ENCODE results near the gene KAT6B. TPM values are rescaled to one million over a fixed set of nuclear protein-coding genes. Genes with fewer than 3 reads are reported as not detected.

The KAT6B gene
- total and polyA plus RNA-seq, 2 of the 8 experiments (the other 6 are each of a cell fraction or from before 2014, with no cell fraction given) = 7.3 to 30.8 TPM

DNA sequence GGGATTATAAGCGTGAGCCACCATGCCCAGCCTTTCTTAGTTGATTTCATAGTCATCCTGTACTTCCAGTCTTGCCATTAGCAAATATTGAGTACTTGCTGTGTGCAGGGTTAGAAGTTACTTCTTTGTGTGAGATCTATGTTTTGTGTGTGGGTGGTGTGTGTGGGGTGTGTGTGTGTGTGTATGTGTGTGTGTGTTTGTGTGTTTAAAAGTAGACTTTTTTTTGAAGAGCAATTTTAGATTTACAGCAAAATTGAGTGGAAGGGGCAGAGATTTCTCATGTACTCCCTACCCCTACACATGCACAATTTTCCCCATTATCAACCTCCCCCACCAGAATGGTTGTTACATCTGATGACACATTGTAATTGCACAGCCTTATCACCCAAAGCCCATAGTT lies 48.2 kb downstream of the KAT6B start:
- Histone ChIP-seq H3K27ac (ENCODE audit: low read depth, low read length) (no peak overlapping the region), H4K91ac (replicated peaks; ENCODE audit: insufficient read length, low read length) (no peak overlapping the region), H3K4ac (replicated peaks; ENCODE audit: insufficient read length, low read depth, low read length) (no peak overlapping the region), H3K79me2 (ENCODE audit: control insufficient read depth in 1 of 2, insufficient read depth in 2 of 2, low read length in 2 of 2) (peaks cover 3 to 36% of the 10 kb centered on the region in 2 experiments; a peak in 2 of 4 replicates), H3K9ac (replicated peaks in 1 of 4; ENCODE audit: extremely low read depth in 1 of 4, low read depth in 3 of 4, low read length in 3 of 4) (no peak overlapping the region), H3K4me2 (ENCODE audit: insufficient read depth in 1 of 2, low read depth in 2 of 2, low read length in 2 of 2) (no peak overlapping the region), H2BK15ac (ENCODE audit: low read length) (no peak overlapping the region), H2BK20ac (ENCODE audit: low read length) (no peak overlapping the region), H3K56ac (replicated peaks; ENCODE audit: insufficient read length, low read depth, low read length) (no peak overlapping the region), H3K36me3 (ENCODE audit: control insufficient read depth in 2 of 4, insufficient read depth in 4 of 4, low read length in 3 of 4) (no peaks in the 10 kb centered on the region), H3K79me1 (ENCODE audit: low read depth, low read length) (no peaks in the 10 kb centered on the region; the same call in none of the 2 replicates), H3K23me2 (ENCODE audit: low read depth, low read length) (peaks cover 2% of the 10 kb centered on the region; the same call in 1 of the 2 replicates), H3K23ac (ENCODE audit: insufficient read length) (no peak overlapping the region), H3K4me3 (ENCODE audit: extremely low read depth in 1 of 4, insufficient read depth in 2 of 4, low read depth in 3 of 4, low read length in 4 of 4) (no peak overlapping the region), H3K9me3 (ENCODE audit: insufficient read depth in 2 of 2, low read depth in 1 of 2, low read length in 1 of 2) (no peaks in the 10 kb centered on the region), H3K14ac (ENCODE audit: insufficient read length) (no peak overlapping the region), H3K18ac (ENCODE audit: extremely low read depth, low read length) (no peak overlapping the region), H4K20me1 (replicated peaks in 1 of 2; ENCODE audit: control insufficient read depth in 1 of 2, insufficient read depth in 2 of 2, low read length in 2 of 2) (peaks cover 0 to 1% of the 10 kb centered on the region in 2 experiments), H2AK5ac (ENCODE audit: low read depth, low read length) (no peak overlapping the region), H4K8ac (ENCODE audit: extremely low read depth, insufficient read depth, low read length) (no peak overlapping the region), H2AFZ (ENCODE audit: low read length) (no peak overlapping the region), H3K27me3 (replicated peaks in 1 of 4; ENCODE audit: control insufficient read depth in 3 of 4, extremely low read depth in 1 of 4, insufficient read depth in 3 of 4, low read length in 3 of 4) (no peaks in the 10 kb centered on the region), H2BK12ac (ENCODE audit: low read depth, low read length) (no peak overlapping the region), H3K4me1 (replicated peaks in 1 of 4; ENCODE audit: control insufficient read depth in 3 of 4, insufficient read depth in 4 of 4, low read length in 3 of 4) (no peaks in the 10 kb centered on the region; a peak in 1 of 7 replicates), H2BK120ac (replicated peaks; ENCODE audit: low read depth, low read length) (no peak overlapping the region), H2BK5ac (ENCODE audit: low read depth, low read length) (no peak overlapping the region), H4K5ac (ENCODE audit: insufficient read length, low read depth, low read length) (no peak overlapping the region)
- WGBS, 2 experiments (ENCODE audit: extremely low coverage in 1 of 2, insufficient coverage in 1 of 2, insufficient read length in 1 of 2, insufficient replicate concordance in 2 of 2, low coverage in 1 of 2, low lambda C conversion rate in 2 of 2, missing lambda C conversion rate in 1 of 2) = 80% methylated on average over 1 of the region's 1 CpG; no CpG with 5 or more reads in 1 of the 2 experiments
- CTCF ChIA-PET (ENCODE audit: partially characterized antibody) = interaction anchor here (0.6 to 1.5 kb wide), 2 partner anchors 147 to 176 kb away, joined by 3 read pairs; no protein-coding TSS in a partner anchor
- DNase-seq (ENCODE audit: low read depth in 1 of 2, low spot score in 2 of 2) (no peak), FAIRE-seq (no peak)
- POLR2A ChIA-PET (ENCODE audit: partially characterized antibody) = no interaction called here
- no peak for TF ChIP-seq PHF8 (conservative IDR thresholded peaks at IDR 0.05; ENCODE audit: low read depth, low read length)
- TF ChIP-seq RNF2 (IDR thresholded peaks at IDR 0.05; ENCODE audit: borderline replicate concordance, low read depth, low read length, missing control alignments, poor library complexity, severe bottlenecking) = no peak
- no peak for TF ChIP-seq CBX5 (IDR thresholded peaks at IDR 0.05; ENCODE audit: low read depth, low read length)
- no peak for TF ChIP-seq CTBP2 (IDR thresholded peaks at IDR 0.05; ENCODE audit: borderline replicate concordance, insufficient read depth, insufficient read length, low read length)
- TF ChIP-seq RXRA (IDR thresholded peaks at IDR 0.05; ENCODE audit: insufficient read depth, low read depth, low read length) = no peak
- TF ChIP-seq HDAC6 (IDR thresholded peaks at IDR 0.05; ENCODE audit: low read depth, low read length) = no peak
- TF ChIP-seq SIN3A (conservative IDR thresholded peaks at IDR 0.05 in 1 of 2, IDR thresholded peaks at IDR 0.05 in 1 of 2; ENCODE audit: low read depth in 1 of 2, low read length in 2 of 2) = no peak
- no peak for TF ChIP-seq EP300 (IDR thresholded peaks at IDR 0.05; ENCODE audit: borderline replicate concordance in 1 of 2, low read depth in 2 of 2, low read length in 2 of 2)
- TF ChIP-seq POU5F1 (IDR thresholded peaks at IDR 0.05; ENCODE audit: low read depth, low read length) = no peak
- no peak for TF ChIP-seq TAF7 (optimal IDR thresholded peaks at IDR 0.05; ENCODE audit: borderline replicate concordance, low read depth, low read length)
- TF ChIP-seq HDAC2 (IDR thresholded peaks at IDR 0.05; ENCODE audit: borderline replicate concordance in 1 of 2, low read depth in 2 of 2, low read length in 2 of 2) = no peak
- no peak for TF ChIP-seq POLR2A (IDR thresholded peaks at IDR 0.05; ENCODE audit: control extremely low read depth in 1 of 2, low read depth in 2 of 2, low read length in 2 of 2)

All from H1 (cell line).